Activated CD4-positive, alpha-beta memory T cell treated with anti-CD3 and anti-CD28 coated beads, Interleukin-2, amount 10 ng/mL, durations not matched to agents 7 days and 5 days (primary cell): ENCODE data around the gene MTHFD1. TPM values are rescaled to one million over a fixed set of nuclear protein-coding genes. Genes with fewer than 3 reads are reported as not detected.
A peak's percentile ranks its signal among the peaks of the same experiment; 100 is the strongest.

Source experiments
- CTCF ChIA-PET: fragments of 350-600 bp; sonication (Branson Sonifier 250); formaldehyde crosslinking; loops from one replicate; lab custom pipeline; 2021; ENCODE audit warnings: antibody characterized with exemption, inconsistent platforms; lab: Charles Lee
- POLR2A ChIA-PET: fragments of 350-600 bp; sonication (Branson Sonifier 250); formaldehyde crosslinking; loops from one replicate; lab custom pipeline; 2021; ENCODE audit warnings: antibody characterized with exemption; lab: Charles Lee
- DNase-seq: peaks from one replicate; pipeline ENCODE4 v3.0.0-alpha.2; 2020
- H3K27ac Mint-ChIP-seq: one replicate; pipeline ENCODE4 v1.8.0; 2021; ENCODE audit warnings: mild to moderate bottlenecking, mixed read lengths
- H3K27me3 Mint-ChIP-seq: one replicate; pipeline ENCODE4 v1.8.0; 2021; ENCODE audit warnings: mixed read lengths
- H3K36me3 Mint-ChIP-seq: one replicate; pipeline ENCODE4 v1.8.0; 2021; ENCODE audit warnings: low read depth, mixed read lengths
- H3K4me1 Mint-ChIP-seq: one replicate; pipeline ENCODE4 v1.8.0; 2021; ENCODE audit warnings: mixed read lengths
- H3K4me3 Mint-ChIP-seq: one replicate; pipeline ENCODE4 v1.8.0; 2021; ENCODE audit warnings: mild to moderate bottlenecking, mixed read lengths
- H3K9me3 Mint-ChIP-seq: one replicate; pipeline ENCODE4 v1.8.0; 2021; ENCODE audit warnings: mixed read lengths
- total RNA-seq, 2 experiments: library from RNA; stranded (reverse); gene quantifications; one replicate each; pipeline ENCODE4 v1.2.3, GENCODE V29; 2021

The MTHFD1 gene
- total RNA-seq, 2 experiments from 2014 or later: 142 to 147 TPM

DNA sequence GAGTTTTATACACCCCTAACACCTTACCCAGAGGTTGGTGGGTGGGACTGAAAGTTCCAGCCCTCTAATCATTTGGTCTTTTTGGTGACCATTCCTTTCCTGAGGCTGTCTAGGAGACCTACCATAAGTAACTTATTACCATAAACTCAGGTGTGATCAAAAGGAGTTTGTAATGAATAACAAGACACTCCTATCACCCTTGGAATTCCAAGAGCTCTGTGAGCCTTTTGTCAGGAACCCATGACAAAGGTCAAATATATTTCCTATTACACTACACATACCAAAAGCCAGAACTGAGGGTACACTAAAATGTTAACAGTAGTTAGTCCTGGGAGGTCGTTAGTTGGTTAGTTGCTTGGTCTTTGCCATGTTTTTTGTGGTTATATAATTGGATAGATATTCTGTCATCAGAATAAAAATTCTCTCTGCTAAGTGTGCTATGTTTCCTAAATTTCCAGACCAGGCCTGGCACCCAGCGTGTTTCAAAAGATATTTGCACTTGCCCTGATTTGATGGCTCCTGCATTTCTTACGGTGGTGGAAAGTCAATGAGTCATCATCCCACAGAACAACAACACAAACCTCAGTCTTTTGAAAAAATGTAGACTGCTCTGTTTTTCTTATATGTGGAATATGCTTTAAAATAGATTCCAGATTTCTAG, 50.2 kb downstream of the MTHFD1 start:
- ChIA-PET CTCF (interaction anchor here (1.6 kb wide), 1 partner anchor 8 kb away, joined by 7 read pairs; no protein-coding TSS in a partner anchor), POLR2A (interaction anchor here (2.9 kb wide), 1 partner anchor 51 kb away, joined by 7 read pairs; the partner anchor contains the start of gene MTHFD1)
- H3K36me3 Mint-ChIP-seq: peaks cover 68% of the 10 kb centered on the region
- peak overlapping the region; percentile 60 for H3K27ac Mint-ChIP-seq
- DNase-seq: no peak
- no peaks in the 10 kb centered on the region for H3K27me3 Mint-ChIP-seq
- peaks cover 18% of the 10 kb centered on the region for H3K4me1 Mint-ChIP-seq
- no peak overlapping the region for H3K4me3 Mint-ChIP-seq
- no peaks in the 10 kb centered on the region for H3K9me3 Mint-ChIP-seq

- Mint-ChIP-seq H3K4me3 (no peak overlapping the region), H3K27me3 (no peaks in the 10 kb centered on the region), H3K9me3 (no peaks in the 10 kb centered on the region), H3K4me1 (peaks cover 24% of the 10 kb centered on the region), H3K36me3 (peaks cover 71% of the 10 kb centered on the region), H3K27ac (peak overlapping the region; percentile 60)
- ChIA-PET CTCF (interaction anchor here (1.6 kb wide), 1 partner anchor 9 kb away, joined by 7 read pairs; no protein-coding TSS in a partner anchor), POLR2A (interaction anchor here (1.3 to 2.9 kb wide), 2 partner anchors 44 to 51 kb away, joined by 4 to 7 read pairs; partner anchors contain the start of gene MTHFD1)
- DNase-seq: no peak
Measured at GRCh38 chr14:64439141-64439540, 51.0 kb downstream of the MTHFD1 start.

- Mint-ChIP-seq H3K27me3 (no peaks in the 10 kb centered on the region), H3K4me1 (peaks cover 37% of the 10 kb centered on the region), H3K27ac (no peak overlapping the region), H3K36me3 (peaks cover 75% of the 10 kb centered on the region), H3K9me3 (no peaks in the 10 kb centered on the region), H3K4me3 (no peak overlapping the region)
- CTCF ChIA-PET: interaction anchor here (1.2 to 1.3 kb wide), 2 partner anchors 9 to 10 kb away, joined by 6 to 8 read pairs; no protein-coding TSS in a partner anchor
- no peak for DNase-seq
- POLR2A ChIA-PET: interaction anchor here (1.3 to 2.9 kb wide), 3 partner anchors 42 to 102 kb away, joined by 3 to 7 read pairs (median 4); partner anchors contain the start of gene MTHFD1
Measured at GRCh38 chr14:64440494-64440893, 52.3 kb downstream of the MTHFD1 start.

- ChIA-PET POLR2A (no interaction called here), CTCF (interaction anchor here (1.2 to 1.8 kb wide), 2 partner anchors 12 kb away, joined by 4 to 7 read pairs; no protein-coding TSS in a partner anchor)
- Mint-ChIP-seq H3K4me1 (peaks cover 42% of the 10 kb centered on the region), H3K4me3 (no peak overlapping the region), H3K36me3 (peaks cover 63% of the 10 kb centered on the region), H3K27me3 (no peaks in the 10 kb centered on the region), H3K9me3 (no peaks in the 10 kb centered on the region), H3K27ac (no peak overlapping the region)
- DNase-seq: no peak
Measured at GRCh38 chr14:64442300-64442988, 54.3 kb downstream of the MTHFD1 start.

DNA sequence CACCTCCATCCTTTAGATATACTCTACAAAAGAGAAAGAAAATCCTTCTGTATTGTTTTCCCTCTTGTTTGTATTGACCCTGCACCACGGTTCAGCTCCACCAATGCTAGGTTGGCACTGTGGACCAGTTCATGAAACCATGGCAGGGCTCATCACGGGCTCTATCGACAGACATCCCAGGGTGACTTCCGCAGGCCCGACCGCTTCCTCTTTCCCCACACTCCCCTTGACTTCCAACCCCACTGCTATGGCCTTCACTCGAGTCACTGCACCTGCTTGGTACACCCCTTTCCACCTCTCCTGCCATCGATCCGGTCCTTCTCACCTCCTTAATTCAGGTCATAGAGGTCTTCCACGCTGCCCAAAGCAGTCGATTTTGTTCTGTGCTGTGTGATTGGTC, 56.0 kb downstream of the MTHFD1 start:
- no peak overlapping the region for H3K4me3 Mint-ChIP-seq
- no peak for DNase-seq
- POLR2A ChIA-PET: interaction anchor here (0.7 to 2.2 kb wide), 4 partner anchors 9 to 60 kb away, joined by 3 to 8 read pairs (median 4); partner anchors contain the start of genes MTHFD1 and ZBTB1
- peaks cover 34% of the 10 kb centered on the region for H3K4me1 Mint-ChIP-seq
- H3K9me3 Mint-ChIP-seq: no peaks in the 10 kb centered on the region
- no peaks in the 10 kb centered on the region for H3K27me3 Mint-ChIP-seq
- peaks cover 62% of the 10 kb centered on the region for H3K36me3 Mint-ChIP-seq
- CTCF ChIA-PET: interaction anchor here (1.8 to 3.1 kb wide), 2 partner anchors 14 kb away, joined by 7 to 16 read pairs; no protein-coding TSS in a partner anchor
- peak overlapping the region; percentile 74 for H3K27ac Mint-ChIP-seq

GRCh38 chr14:64444984-64445845, 57.1 kb downstream of the MTHFD1 start:
- peak; percentile 64 for DNase-seq
- POLR2A ChIA-PET: interaction anchor here (0.7 to 2.2 kb wide), 11 partner anchors 8 to 60 kb away, joined by 3 to 10 read pairs (median 3); partner anchors contain the start of genes MTHFD1, ZBTB1 and ZBTB25
- H3K9me3 Mint-ChIP-seq: no peaks in the 10 kb centered on the region
- H3K4me3 Mint-ChIP-seq: no peak overlapping the region
- peaks cover 35% of the 10 kb centered on the region for H3K4me1 Mint-ChIP-seq
- CTCF ChIA-PET: interaction anchor here (1.0 to 3.1 kb wide), 3 partner anchors 15 to 101 kb away, joined by 3 to 16 read pairs (median 4); no protein-coding TSS in a partner anchor
- no peaks in the 10 kb centered on the region for H3K27me3 Mint-ChIP-seq
- H3K36me3 Mint-ChIP-seq: peaks cover 64% of the 10 kb centered on the region
- H3K27ac Mint-ChIP-seq: peak overlapping the region; percentile 74

GRCh38 chr14:64447876-64448670, 59.9 kb downstream of the MTHFD1 start:
- Mint-ChIP-seq H3K27me3 (no peaks in the 10 kb centered on the region), H3K4me3 (no peak overlapping the region), H3K9me3 (no peaks in the 10 kb centered on the region), H3K4me1 (peaks cover 39% of the 10 kb centered on the region), H3K36me3 (peaks cover 58% of the 10 kb centered on the region), H3K27ac (peak overlapping the region; percentile 4)
- POLR2A ChIA-PET: interaction anchor here (1.3 to 1.4 kb wide), 2 partner anchors 18 to 57 kb away, joined by 3 to 4 read pairs; partner anchors contain the start of gene ZBTB1
- CTCF ChIA-PET: interaction anchor here (1.0 to 1.3 kb wide), 2 partner anchors 12 to 18 kb away, joined by 4 read pairs; no protein-coding TSS in a partner anchor
- DNase-seq: no peak

- Mint-ChIP-seq H3K27me3 (no peaks in the 10 kb centered on the region), H3K4me3 (no peak overlapping the region), H3K36me3 (peaks cover 52% of the 10 kb centered on the region), H3K27ac (peak overlapping the region; percentile 8), H3K4me1 (peaks cover 22% of the 10 kb centered on the region), H3K9me3 (no peaks in the 10 kb centered on the region)
- POLR2A ChIA-PET: interaction anchor here (0.7 kb wide), 1 partner anchor 63 kb away, joined by 3 read pairs; no protein-coding TSS in a partner anchor
- CTCF ChIA-PET: interaction anchor here (1.2 to 1.3 kb wide), 2 partner anchors 14 to 19 kb away, joined by 3 to 5 read pairs; no protein-coding TSS in a partner anchor
- no peak for DNase-seq
Measured at GRCh38 chr14:64450255-64450654, 62.1 kb downstream of the MTHFD1 start.

- Mint-ChIP-seq H3K27me3 (no peaks in the 10 kb centered on the region), H3K36me3 (peaks cover 57% of the 10 kb centered on the region), H3K4me1 (peaks cover 22% of the 10 kb centered on the region), H3K4me3 (no peak overlapping the region), H3K27ac (no peak overlapping the region), H3K9me3 (no peaks in the 10 kb centered on the region)
- no peak for DNase-seq
- CTCF ChIA-PET: interaction anchor here (0.6 kb wide), 1 partner anchor 24 kb away, joined by 3 read pairs; no protein-coding TSS in a partner anchor
- POLR2A ChIA-PET: no interaction called here
Measured at GRCh38 chr14:64454671-64455070, 66.5 kb downstream of the MTHFD1 start.

- ChIA-PET CTCF (interaction anchor here (0.5 to 1.6 kb wide), 3 partner anchors 28 to 72 kb away, joined by 3 to 5 read pairs (median 4); partner anchors contain the start of gene MTHFD1), POLR2A (interaction anchor here (2.2 kb wide), 1 partner anchor 46 kb away, joined by 8 read pairs; no protein-coding TSS in a partner anchor)
- Mint-ChIP-seq H3K4me1 (peaks cover 20% of the 10 kb centered on the region), H3K36me3 (peaks cover 38% of the 10 kb centered on the region), H3K27me3 (no peaks in the 10 kb centered on the region), H3K9me3 (no peaks in the 10 kb centered on the region), H3K4me3 (no peak overlapping the region), H3K27ac (peak overlapping the region; percentile 50)
- DNase-seq: no peak
Measured at GRCh38 chr14:64459405-64460136, 71.4 kb downstream of the MTHFD1 start.

DNA sequence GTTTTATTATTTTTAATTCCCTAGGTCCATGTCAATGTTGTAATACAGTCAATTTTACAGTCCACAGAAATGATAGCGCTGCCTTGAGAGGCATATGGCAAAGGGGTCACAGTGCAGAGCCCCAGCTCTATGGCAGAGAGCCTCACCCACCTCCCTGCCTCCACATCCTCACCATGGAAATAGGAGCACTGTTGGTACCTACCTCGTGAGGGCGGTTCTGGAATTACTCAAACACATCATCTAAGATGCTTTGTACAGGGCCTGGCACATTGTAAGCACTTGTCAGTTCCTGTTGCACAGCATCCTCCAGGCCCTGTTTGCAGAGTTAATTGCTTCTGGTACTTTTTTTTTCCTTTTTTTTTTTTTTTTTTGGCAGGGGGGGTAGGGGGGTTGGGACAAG, 73.1 kb downstream of the MTHFD1 start:
- peaks cover 30% of the 10 kb centered on the region for H3K4me1 Mint-ChIP-seq
- no peak for DNase-seq
- H3K27ac Mint-ChIP-seq: no peak overlapping the region
- POLR2A ChIA-PET: no interaction called here
- CTCF ChIA-PET: no interaction called here
- no peak overlapping the region for H3K4me3 Mint-ChIP-seq
- H3K36me3 Mint-ChIP-seq: peaks cover 26% of the 10 kb centered on the region
- H3K27me3 Mint-ChIP-seq: peaks cover 4% of the 10 kb centered on the region
- no peaks in the 10 kb centered on the region for H3K9me3 Mint-ChIP-seq
